ENCODE results near the gene LAG3. TPM values are rescaled to one million over a fixed set of nuclear protein-coding genes. Genes with fewer than 3 reads are reported as not detected.

The LAG3 gene
- total and polyA plus RNA-seq, 2 donors (not counting 1 experiment from before 2014, with no cell fraction given) = 0.17 TPM

GRCh38 chr12:6777386-6777785 lies 5.1 kb downstream of the LAG3 start:
- Histone ChIP-seq H3K9ac (ENCODE audit: insufficient read depth, low read length) (no peak overlapping the region), H3K27ac (ENCODE audit: insufficient read depth, low read length) (no peak overlapping the region), H3K27me3 (ENCODE audit: control insufficient read depth, insufficient read depth, low read length) (no peaks in the 10 kb centered on the region), H3K4me1 (ENCODE audit: control insufficient read depth, extremely low read depth, insufficient read depth, low read length) (peaks cover 3% of the 10 kb centered on the region), H4K20me1 (ENCODE audit: control insufficient read depth, extremely low read depth, insufficient read depth, low read length) (no peaks in the 10 kb centered on the region), H3K79me2 (ENCODE audit: control insufficient read depth, insufficient read depth, low read length) (no peaks in the 10 kb centered on the region), H2AFZ (ENCODE audit: low read length) (no peak overlapping the region), H3K36me3 (ENCODE audit: control insufficient read depth, insufficient read depth, low read length) (no peaks in the 10 kb centered on the region), H3K4me3 (replicated peaks in 1 of 4; ENCODE audit: control extremely low read depth in 1 of 4, insufficient read depth in 1 of 4, low read depth in 3 of 4, low read length in 4 of 4) (no peak overlapping the region), H3K4me2 (ENCODE audit: extremely low read depth, insufficient read depth, low read length) (no peak overlapping the region), H3K9me3 (ENCODE audit: control insufficient read depth, insufficient read depth, low read depth, low read length) (no peaks in the 10 kb centered on the region)
- TF ChIP-seq CTCF (conservative IDR thresholded peaks at IDR 0.05 in 1 of 2, IDR thresholded peaks at IDR 0.05 in 1 of 2; ENCODE audit: low read depth in 1 of 2, low read length in 2 of 2) (no peak), EZH2 (IDR thresholded peaks at IDR 0.05; ENCODE audit: low read length, missing control alignments) (no peak)
- DNase-seq (ENCODE audit: low read depth in 2 of 2) = no peak

- DNase-seq (ENCODE audit: low read depth in 2 of 2) = peak; percentile 37 to 40
- Histone ChIP-seq H3K27ac (ENCODE audit: insufficient read depth, low read length) (no peak overlapping the region), H3K9me3 (ENCODE audit: control insufficient read depth, insufficient read depth, low read depth, low read length) (no peaks in the 10 kb centered on the region), H3K79me2 (ENCODE audit: control insufficient read depth, insufficient read depth, low read length) (no peaks in the 10 kb centered on the region), H3K4me1 (ENCODE audit: control insufficient read depth, extremely low read depth, insufficient read depth, low read length) (peaks cover 3% of the 10 kb centered on the region), H3K27me3 (ENCODE audit: control insufficient read depth, insufficient read depth, low read length) (no peaks in the 10 kb centered on the region), H3K9ac (ENCODE audit: insufficient read depth, low read length) (no peak overlapping the region), H3K4me3 (replicated peaks in 1 of 4; ENCODE audit: control extremely low read depth in 1 of 4, insufficient read depth in 1 of 4, low read depth in 3 of 4, low read length in 4 of 4) (peak overlapping the region; percentile 30 to 51 (median 42)), H3K4me2 (ENCODE audit: extremely low read depth, insufficient read depth, low read length) (peak overlapping the region; percentile 96), H4K20me1 (ENCODE audit: control insufficient read depth, extremely low read depth, insufficient read depth, low read length) (no peaks in the 10 kb centered on the region), H3K36me3 (ENCODE audit: control insufficient read depth, insufficient read depth, low read length) (no peaks in the 10 kb centered on the region), H2AFZ (ENCODE audit: low read length) (peak overlapping the region; percentile 70)
- no peak for TF ChIP-seq CTCF (conservative IDR thresholded peaks at IDR 0.05 in 1 of 2, IDR thresholded peaks at IDR 0.05 in 1 of 2; ENCODE audit: low read depth in 1 of 2, low read length in 2 of 2)
- TF ChIP-seq EZH2 (IDR thresholded peaks at IDR 0.05; ENCODE audit: low read length, missing control alignments) = no peak
These were observed 5.9 kb downstream of the LAG3 start for GRCh38 chr12:6778217-6778573.

GRCh38 chr12:6778574-6779550 lies 6.5 kb downstream of the LAG3 start:
- Histone ChIP-seq H3K79me2 (ENCODE audit: control insufficient read depth, insufficient read depth, low read length) (no peaks in the 10 kb centered on the region), H3K36me3 (ENCODE audit: control insufficient read depth, insufficient read depth, low read length) (no peaks in the 10 kb centered on the region), H3K27ac (ENCODE audit: insufficient read depth, low read length) (no peak overlapping the region), H3K4me3 (replicated peaks in 1 of 4; ENCODE audit: control extremely low read depth in 1 of 4, insufficient read depth in 1 of 4, low read depth in 3 of 4, low read length in 4 of 4) (peak overlapping the region; percentile 30 to 51 (median 42)), H3K4me2 (ENCODE audit: extremely low read depth, insufficient read depth, low read length) (peak overlapping the region; percentile 96), H3K9me3 (ENCODE audit: control insufficient read depth, insufficient read depth, low read depth, low read length) (no peaks in the 10 kb centered on the region), H2AFZ (ENCODE audit: low read length) (peak overlapping the region; percentile 70), H3K4me1 (ENCODE audit: control insufficient read depth, extremely low read depth, insufficient read depth, low read length) (peaks cover 3% of the 10 kb centered on the region), H3K27me3 (ENCODE audit: control insufficient read depth, insufficient read depth, low read length) (no peaks in the 10 kb centered on the region), H3K9ac (ENCODE audit: insufficient read depth, low read length) (no peak overlapping the region), H4K20me1 (ENCODE audit: control insufficient read depth, extremely low read depth, insufficient read depth, low read length) (no peaks in the 10 kb centered on the region)
- DNase-seq (ENCODE audit: low read depth in 2 of 2) = peak; percentile 89 to 94
- TF ChIP-seq EZH2 (IDR thresholded peaks at IDR 0.05; ENCODE audit: low read length, missing control alignments) = no peak
- TF ChIP-seq CTCF (conservative IDR thresholded peaks at IDR 0.05 in 1 of 2, IDR thresholded peaks at IDR 0.05 in 1 of 2; ENCODE audit: low read depth in 1 of 2, low read length in 2 of 2) = peak; percentile 87
